ENCODE measurements around the gene SWT1. TPM values are rescaled to one million over a fixed set of nuclear protein-coding genes. Genes with fewer than 3 reads are reported as not detected.

Gene SWT1
- polyA plus RNA-seq, 1 of the 3 experiments (the other 2 are of a cell fraction) = 1.1 TPM

- TF ChIP-seq FOXJ3 (CRISPR knock-in tag; IDR thresholded peaks at IDR 0.05) (no peak), RFX5 (IDR thresholded peaks at IDR 0.05; ENCODE audit: low read length) (no peak), SMC3 (IDR thresholded peaks at IDR 0.05; ENCODE audit: low read depth, low read length) (no peak)
Observed at GRCh38 chr1:185162491-185162890, 5.5 kb downstream of the SWT1 start (continued).

- Histone ChIP-seq H3K9me3 (no peaks in the 10 kb centered on the region), H3K4me2 (no peak overlapping the region), H4K20me1 (ENCODE audit: insufficient read depth) (no peaks in the 10 kb centered on the region), H3K79me2 (ENCODE audit: insufficient read depth) (no peaks in the 10 kb centered on the region), H3K27ac (ENCODE audit: low read depth in 2 of 2, low read length in 1 of 2) (no peak overlapping the region), H3K36me3 (replicated peaks in 1 of 2; ENCODE audit: control insufficient read depth in 1 of 2, insufficient read depth in 2 of 2, low read length in 1 of 2) (peaks cover 13 to 49% of the 10 kb centered on the region in 2 experiments), H3K9ac (no peak overlapping the region), H2AFZ (ENCODE audit: low read depth) (no peak overlapping the region), H3K27me3 (ENCODE audit: insufficient read depth) (no peaks in the 10 kb centered on the region), H3K4me3 (ENCODE audit: low read depth in 2 of 2, low read length in 1 of 2) (no peak overlapping the region), H3K4me1 (ENCODE audit: control insufficient read depth in 1 of 2, insufficient read depth in 2 of 2, low read depth in 1 of 2, low read length in 1 of 2) (peaks cover 0 to 2% of the 10 kb centered on the region in 2 experiments; a peak in 1 of 4 replicates), H3K9me2 (no peaks in the 10 kb centered on the region), H3F3A (replicated peaks; ENCODE audit: insufficient read depth) (no peaks in the 10 kb centered on the region)
- ChIA-PET POLR2A (no interaction called here), CTCF (interaction anchor here (0.8 to 2.6 kb wide), 2 partner anchors 10 to 361 kb away, joined by 3 to 15 read pairs; no protein-coding TSS in a partner anchor)
- 73% methylated on average over 1 of the region's 1 CpG for WGBS (ENCODE audit: low lambda C conversion rate)
- DNase-seq = no peak
- no peak for TF ChIP-seq CHD2 (IDR thresholded peaks at IDR 0.05; ENCODE audit: low read length, partially characterized antibody)
- no peak for TF ChIP-seq POLR2AphosphoS5 (IDR thresholded peaks at IDR 0.05; ENCODE audit: low read depth, low read length)
- no peak for TF ChIP-seq MEF2A (IDR thresholded peaks at IDR 0.05; ENCODE audit: borderline replicate concordance, low read depth)
- TF ChIP-seq EP300 (IDR thresholded peaks at IDR 0.05; ENCODE audit: borderline replicate concordance in 1 of 2, low read depth in 1 of 2, low read length in 1 of 2) = no peak
- TF ChIP-seq NFIC (IDR thresholded peaks at IDR 0.05; ENCODE audit: borderline replicate concordance) = no peak
- TF ChIP-seq TEAD4 (IDR thresholded peaks at IDR 0.05; ENCODE audit: borderline replicate concordance, insufficient read depth) = no peak
- no peak for TF ChIP-seq GABPA (IDR thresholded peaks at IDR 0.05; ENCODE audit: low read depth)
- no peak for TF ChIP-seq FOSL2 (IDR thresholded peaks at IDR 0.05; ENCODE audit: borderline replicate concordance, low read depth)
- no peak for TF ChIP-seq TCF12 (IDR thresholded peaks at IDR 0.05)
- TF ChIP-seq GATA2 (CRISPR knock-in tag; IDR thresholded peaks at IDR 0.05) = no peak
- no peak for TF ChIP-seq USF1 (IDR thresholded peaks at IDR 0.05; ENCODE audit: borderline replicate concordance, low read depth)
- no peak for TF ChIP-seq MXI1 (IDR thresholded peaks at IDR 0.05; ENCODE audit: low read depth, low read length)
- TF ChIP-seq EZH2phosphoT487 (IDR thresholded peaks at IDR 0.05; ENCODE audit: borderline replicate concordance, low read depth) = no peak
- TF ChIP-seq FOXJ3 (CRISPR knock-in tag; IDR thresholded peaks at IDR 0.05) = no peak
- TF ChIP-seq ELF1 (IDR thresholded peaks at IDR 0.05) = no peak
- TF ChIP-seq REST (IDR thresholded peaks at IDR 0.05; ENCODE audit: low read depth, low read length) = no peak
- no peak for TF ChIP-seq SIN3A (IDR thresholded peaks at IDR 0.05; ENCODE audit: borderline replicate concordance, low read depth, low read length)
- no peak for TF ChIP-seq FOXM1 (IDR thresholded peaks at IDR 0.05; ENCODE audit: low read depth)
- no peak for TF ChIP-seq RXRA (IDR thresholded peaks at IDR 0.05; ENCODE audit: borderline replicate concordance, low read depth)
Observed at GRCh38 chr1:185166106-185166505, 9.1 kb downstream of the SWT1 start.
